HG03103 (cell line): ENCODE measurements around the gene SLC39A9.
"Not testable (repeated sequence)": the region's sequence is repeated elsewhere in the genome, so short reads cannot be mapped to it uniquely, and the experiment has no call there.

Experiments used
- ATAC-seq: cut with Tn5 transposase; IDR thresholded peaks from one replicate; pipeline ENCODE4 v1.9.1; 2021; ENCODE audit warnings: low read depth; ENCODE audit not compliant: unreplicated experiment

The SLC39A9 gene

DNA sequence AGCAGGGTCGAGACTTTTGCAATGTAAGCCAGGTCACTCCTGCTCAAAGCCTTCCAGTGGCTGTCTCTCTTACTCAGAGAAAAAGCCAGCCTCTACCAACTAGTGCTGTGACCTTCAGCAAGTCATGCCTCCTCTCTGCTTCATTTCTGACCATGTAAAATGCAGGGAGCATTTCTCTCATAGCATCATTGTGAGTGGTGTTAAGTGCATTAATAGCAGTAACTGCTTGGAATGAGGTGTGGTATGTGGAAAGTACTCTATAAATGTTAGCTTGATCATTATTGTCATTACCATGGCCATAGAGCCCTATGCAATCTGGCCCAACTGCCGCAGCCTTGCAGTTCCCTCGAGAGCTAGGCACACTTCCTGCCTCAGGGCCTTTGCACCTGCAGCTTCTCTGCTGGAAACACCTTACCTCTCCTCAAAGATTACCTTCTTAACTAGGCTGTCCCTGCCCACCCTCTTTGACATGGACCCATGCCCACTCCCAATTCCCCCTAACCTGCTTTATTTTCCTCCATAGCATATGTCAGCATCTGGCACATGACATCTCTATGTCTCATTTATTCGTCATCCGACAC, 96.9 kb downstream of the SLC39A9 start:
- no peak for ATAC-seq

DNA sequence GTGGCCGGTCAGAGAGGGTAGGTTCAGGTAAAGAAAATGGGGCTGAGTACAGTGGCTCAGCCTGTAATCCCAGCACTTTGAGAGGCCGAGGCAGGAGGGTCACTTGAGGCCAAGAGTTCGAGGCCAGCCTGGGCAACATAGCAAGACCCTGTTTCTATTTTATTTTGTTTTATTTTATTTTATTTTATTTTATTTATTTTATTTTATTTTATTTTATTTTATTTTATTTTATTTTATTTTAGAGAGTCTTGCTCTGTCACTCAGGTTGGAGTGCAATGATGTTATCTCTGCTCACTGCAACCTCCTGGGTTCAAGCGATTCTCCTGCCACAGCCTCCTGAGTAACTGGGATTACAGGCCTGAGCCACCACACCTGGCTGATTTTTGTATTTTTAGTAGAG, 99.4 kb downstream of the SLC39A9 start:
- not testable (repeated sequence) for ATAC-seq

DNA sequence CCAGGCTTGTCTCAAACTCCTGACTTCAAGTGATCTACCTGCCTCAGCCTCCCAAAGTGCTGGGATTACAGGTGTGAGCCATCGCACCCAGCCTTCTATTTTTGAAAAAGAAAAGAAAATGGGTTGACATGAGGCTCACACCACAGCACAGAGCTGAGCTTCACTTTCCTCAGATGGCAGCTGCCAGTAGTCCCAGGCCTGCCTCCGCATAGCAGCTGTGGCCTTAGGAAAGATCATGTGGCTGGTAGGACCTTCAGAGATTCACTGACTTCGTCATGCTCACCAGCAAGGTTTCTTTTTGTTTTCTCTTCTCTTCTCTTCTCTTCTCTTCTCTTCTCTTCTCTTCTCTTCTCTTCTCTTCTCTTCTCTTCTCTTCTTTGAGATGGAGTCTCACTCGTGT, 99.8 kb downstream of the SLC39A9 start:
- not testable (repeated sequence) for ATAC-seq

DNA sequence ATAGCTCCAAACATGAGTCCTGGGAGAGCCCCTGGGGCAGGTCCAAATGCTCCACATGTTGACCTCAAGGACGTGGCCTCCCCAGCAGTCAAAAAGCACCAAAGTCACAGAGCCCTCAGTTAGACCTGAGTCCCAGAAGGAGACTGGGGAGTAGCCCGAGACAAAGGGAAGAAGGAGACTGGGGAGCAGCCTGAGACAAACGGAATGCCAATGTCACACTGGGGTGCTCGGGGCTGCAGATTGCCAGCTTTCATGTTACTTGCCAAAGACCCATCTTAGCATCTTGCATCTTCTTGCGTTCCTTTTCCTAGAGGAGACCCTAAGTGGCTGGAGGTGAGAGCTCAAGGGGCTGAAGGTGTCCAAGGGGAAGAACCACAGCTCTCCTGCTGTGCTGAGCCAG, 100.9 kb downstream of the SLC39A9 start:
- no peak for ATAC-seq

DNA sequence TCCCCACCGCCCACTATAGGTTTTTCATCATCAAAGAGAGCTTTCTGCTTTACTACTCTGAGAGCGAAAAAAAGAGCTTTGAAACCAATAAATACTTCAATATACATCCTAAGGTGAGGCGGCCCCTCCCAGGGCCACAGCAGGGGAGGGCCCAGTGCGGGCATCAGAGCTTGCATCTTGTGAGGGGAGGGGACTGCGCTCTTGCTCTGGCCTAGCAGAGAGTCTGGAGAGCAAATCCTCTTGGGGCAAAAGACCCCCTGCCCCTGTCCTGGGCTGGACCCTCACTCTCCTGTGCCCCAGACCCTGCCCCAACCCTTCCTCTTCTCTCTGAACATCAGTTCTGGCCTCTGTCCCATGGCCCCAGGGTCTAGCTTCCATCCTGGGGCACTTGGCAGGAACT, 101.6 kb downstream of the SLC39A9 start:
- no peak for ATAC-seq

DNA sequence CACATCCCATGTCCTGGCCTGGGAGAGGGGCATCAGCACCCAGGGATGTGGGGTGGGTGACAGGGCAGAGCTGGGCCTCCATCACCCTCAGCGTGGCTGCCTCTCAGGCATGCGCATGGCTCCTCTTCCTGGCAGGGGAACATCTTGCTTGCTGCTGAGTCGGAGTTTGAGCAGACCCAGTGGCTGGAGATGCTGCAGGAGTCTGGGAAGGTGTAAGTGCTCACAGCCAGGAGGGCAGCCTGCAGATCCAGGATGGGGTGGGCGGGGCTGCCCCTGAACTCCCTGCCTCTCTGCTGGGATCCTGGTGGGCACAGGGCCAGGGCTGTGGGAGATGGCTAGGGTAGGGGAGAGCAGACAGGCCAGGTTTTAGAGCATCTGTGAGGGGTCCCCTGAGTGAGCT, 102.2 kb downstream of the SLC39A9 start:
- no peak for ATAC-seq

DNA sequence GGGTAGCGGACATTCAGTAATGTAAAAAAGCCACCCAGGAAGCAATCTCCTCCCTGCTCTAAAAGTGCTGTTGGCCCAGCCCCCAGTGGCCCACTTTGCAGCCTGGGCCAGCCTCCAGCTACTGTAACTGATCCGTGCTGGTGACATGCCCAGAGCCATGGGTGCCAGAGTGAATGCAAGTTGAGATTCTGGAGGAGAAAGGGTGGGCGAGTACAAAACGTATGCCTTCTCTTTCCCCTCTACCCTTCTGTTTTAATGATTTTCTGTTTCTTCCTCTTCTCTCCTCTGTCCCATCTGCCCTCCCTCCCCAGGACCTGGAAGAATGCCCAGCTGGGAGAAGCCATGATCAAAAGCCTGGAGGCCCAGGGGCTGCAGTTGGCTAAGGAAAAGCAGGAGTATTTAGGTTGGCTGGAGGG, 102.9 kb downstream of the SLC39A9 start:
- ATAC-seq, result no peak

DNA sequence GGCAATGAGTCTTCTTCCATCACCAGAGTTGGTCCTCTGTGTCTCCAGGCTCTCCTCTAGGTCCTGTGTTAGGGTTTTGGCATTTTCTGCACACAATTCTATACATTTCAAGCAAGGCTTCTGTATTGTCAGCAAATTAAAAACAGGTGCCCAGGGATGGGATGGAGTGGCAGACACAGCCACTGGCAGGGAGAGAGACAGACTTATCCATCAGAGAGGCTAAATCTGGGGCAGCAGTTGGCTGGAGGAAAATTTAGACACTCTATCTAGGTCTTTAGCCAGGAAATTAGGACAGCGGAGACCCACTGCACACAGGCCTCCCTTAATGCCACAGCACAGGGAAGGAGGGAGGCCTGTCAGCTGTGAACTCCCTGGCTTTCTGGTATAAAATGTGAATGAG, 106.3 kb downstream of the SLC39A9 start:
- ATAC-seq, result no peak

DNA sequence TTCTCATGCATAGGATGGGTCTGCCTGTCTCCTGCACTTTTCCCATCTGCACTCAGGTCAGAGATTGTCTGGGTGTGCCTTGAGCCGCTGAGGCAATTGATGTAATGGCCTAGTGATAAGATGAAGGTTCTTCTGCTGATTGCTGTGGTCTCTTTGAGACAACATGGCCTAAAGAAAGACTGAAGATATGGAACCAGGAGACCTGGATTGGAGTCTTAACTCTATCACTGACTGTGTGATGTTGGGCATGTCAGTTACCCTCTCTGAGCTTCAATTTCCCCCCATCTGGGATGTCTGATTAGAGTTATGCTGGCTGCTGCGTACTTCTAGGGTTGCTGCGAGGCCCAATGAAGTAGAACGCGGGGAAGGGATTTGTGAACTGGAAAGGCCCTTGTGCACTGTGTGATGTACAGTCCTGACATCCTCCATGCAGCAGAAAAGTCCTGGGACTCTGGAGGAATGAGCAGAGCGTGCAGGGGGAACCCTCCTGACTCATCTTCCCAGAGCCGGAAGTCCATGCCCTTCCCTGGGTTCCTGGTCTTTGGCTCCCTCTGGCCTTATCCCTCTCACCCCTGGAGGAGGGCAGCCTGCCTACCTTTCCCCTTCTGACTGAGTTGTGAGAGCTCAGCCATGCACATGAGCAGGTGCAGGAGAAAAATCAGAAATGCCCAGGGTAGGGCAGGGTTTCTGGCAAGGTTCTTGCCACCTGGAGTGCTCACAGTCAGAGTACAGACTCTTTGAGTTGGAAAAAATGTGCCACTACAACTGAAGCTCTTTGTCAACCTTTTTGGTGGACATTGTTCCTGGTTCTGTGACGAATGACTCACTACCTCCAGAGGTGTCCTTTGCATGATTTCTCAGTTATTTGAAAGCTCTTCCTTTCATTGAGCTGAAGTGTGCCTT, 107.1 kb downstream of the SLC39A9 start:
- no peak for ATAC-seq

DNA sequence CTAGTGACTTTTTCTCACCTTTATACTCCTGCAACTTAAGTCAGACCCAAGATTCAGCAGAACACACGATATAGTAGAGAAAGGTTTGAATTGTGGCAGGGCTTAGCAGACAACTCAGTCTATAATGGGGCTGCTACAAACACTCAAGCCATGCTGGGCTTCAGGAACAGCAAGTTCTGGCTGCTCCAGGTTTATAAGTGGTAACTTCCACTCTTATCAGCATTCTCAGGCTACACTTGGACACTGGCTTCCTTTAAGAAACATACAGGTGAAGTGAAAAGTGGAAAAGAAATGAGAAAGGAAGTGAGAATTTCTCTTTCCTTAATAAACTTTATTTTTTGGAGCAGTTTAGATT, 107.7 kb downstream of the SLC39A9 start:
- ATAC-seq, result no peak
